Stimulated activated CD8-positive, alpha-beta memory T cell treated with anti-CD3 and anti-CD28 coated beads, Interleukin-15, amount 100 ng/mL, for 48 hours (primary cell): ENCODE data around the gene WNK4.

Experiments used
- DNase-seq, 2 donors: peaks; one replicate each; pipeline ENCODE4 v3.0.0-alpha.2; 2020; ENCODE audit warnings: low read depth in 2 of 2

The WNK4 gene

DNA sequence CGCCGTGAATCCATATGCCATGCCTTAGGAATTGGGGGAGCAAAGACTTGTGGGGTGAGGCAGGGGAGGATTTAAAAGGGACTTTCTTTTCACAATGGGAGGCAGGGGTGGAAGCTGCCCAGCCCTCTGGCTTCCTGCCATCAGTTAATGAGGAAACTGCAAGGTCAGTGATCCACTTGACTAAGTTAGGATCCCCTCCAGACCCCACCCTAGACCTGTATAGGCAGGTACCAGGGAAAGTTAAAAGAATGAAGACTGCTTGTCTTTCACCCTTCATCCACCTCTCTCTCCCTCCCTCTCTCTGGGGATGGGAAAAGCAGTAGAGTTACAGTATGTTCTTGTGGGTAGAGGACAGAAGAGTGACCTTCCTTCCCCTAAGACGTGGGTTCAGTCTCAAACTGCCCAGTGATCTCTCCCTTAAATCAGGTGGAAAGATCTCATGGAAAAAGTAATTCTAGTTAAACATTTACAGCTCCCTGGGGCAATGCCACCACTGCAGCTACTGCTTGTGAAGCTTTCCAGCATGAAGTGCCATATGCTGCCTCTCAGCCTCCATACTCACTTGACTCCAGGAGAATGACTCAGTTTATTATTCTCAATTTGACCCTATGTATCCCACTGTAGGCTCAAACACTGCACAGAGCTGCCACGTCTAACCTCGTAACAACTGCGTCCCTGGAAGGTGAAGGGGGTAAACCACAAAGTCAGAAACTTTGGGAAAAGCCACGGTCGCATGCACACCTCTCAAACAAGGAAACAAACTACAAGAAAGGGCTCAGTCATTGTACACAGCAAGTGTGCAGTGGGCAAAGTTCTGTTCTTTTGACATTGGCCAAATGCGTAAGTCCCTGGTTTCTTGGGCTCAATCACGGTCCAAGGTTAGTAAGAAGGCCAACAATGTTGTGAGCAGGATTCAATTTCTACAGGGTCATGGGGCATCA is 16.9 kb downstream of the WNK4 start:
- no peak for DNase-seq

DNA sequence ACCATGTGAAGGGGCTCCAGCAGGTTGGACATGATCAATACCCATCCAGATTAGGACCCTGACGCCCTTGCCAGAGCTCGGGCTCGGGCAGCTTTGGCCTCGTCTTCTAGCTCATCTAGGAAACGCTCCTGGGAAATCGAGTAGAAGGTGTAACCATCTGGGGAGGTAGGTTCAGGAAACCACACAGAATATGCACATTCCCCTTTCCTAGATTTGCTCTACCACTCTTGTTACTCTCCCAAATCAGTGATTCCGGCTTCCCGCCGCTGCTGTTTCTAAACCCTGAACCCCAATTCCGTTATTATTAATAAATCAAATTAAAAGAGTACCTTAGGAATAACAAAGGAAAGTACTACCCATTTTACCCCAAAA is 17.6 kb downstream of the WNK4 start:
- DNase-seq = no peak

DNA sequence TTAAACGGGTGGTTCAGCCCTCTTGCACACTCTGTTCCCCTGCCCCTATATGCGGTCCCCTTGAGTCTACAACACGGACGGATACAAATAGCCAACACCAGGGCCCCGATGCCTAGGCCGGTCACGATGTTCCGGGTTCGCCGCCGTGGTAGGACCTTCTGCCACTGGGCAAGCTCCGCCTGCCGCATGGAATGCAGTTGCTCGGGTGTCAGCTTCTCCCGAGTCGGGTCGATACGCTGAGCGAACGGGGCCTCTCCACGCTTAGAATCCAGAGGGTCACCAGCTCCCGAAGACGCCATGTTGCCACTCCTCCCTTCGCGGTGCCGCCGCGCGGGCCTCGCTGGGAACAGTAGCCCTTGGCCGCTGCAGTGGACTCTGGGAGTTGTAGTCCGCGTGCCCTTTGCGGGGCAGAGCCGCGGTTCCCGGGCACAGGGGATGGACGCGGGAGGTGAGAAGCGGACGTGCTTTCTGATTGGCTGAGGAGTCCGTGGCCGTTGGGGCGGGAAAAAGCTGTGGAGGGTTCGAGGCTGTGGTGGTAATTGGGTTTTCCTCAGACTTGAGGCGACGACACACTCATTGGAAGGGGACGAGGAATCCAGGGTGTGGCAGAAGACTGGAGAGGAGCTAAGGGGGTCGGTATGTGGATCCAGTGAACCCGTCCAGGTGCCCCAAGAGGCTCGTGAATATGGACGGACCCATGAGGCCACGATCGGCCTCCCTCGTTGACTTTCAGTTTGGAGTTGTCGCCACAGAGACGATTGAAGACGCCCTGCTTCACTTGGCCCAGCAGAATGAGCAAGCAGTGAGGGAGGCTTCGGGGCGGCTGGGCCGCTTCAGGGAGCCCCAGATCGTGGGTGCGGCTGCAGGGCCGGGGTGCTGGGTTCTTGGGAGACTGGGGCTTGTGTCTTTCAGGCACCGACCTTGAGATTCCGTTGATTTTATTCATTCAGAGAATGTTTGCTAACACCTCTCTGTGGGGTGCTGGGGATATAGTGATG is 18.3 kb downstream of the WNK4 start, which contains the start of the genes CNTD1 and COA3:
CNTD1 (plus strand) TSS at position 479 of the 998 bp plus-strand sequence; CDS start at position 686, 207 bp downstream.
COA3 (minus strand) TSS at position 322 of the 998 bp plus-strand sequence; CDS start at position 299, 23 bp downstream.
- peak; percentile 74 to 79 for DNase-seq

DNA sequence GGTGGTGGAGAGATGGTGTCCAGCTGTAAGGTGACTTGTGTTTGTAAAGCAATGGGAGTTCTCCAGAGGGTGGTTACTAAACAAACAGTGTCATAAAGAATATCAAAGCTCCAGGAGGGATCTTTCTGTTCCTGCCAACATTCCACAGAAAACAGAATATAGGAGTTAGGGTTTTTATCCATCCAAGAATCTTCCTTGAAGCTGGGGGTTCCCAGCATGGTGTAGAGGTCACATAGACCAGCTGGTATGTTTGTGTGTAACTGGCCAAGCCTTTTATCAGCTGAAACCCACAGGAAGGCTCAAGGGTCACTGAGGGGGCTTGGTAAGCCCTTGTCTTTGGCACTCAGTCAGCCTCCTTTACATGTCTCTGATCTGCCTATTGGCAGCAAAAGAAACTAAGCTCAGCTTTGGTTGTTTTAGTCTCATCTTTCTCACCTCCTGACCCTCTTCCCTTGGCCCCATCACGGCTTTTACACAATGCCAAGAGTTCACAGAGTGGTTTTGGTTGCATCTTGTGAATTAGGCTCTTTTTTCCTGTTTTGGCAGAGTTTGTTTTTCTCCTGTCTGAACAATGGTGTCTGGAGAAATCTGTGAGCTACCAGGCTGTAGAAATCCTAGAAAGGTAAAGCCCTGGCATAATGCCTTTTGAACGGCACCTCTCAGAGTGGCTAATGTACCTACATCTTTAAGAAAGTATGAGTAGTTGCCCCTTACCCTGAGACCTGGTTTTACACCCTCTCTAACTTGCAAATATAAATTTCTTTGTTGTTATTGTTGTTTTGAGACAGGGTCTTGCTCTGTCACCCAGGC is 22.9 kb downstream of the WNK4 start:
- DNase-seq = no peak

DNA sequence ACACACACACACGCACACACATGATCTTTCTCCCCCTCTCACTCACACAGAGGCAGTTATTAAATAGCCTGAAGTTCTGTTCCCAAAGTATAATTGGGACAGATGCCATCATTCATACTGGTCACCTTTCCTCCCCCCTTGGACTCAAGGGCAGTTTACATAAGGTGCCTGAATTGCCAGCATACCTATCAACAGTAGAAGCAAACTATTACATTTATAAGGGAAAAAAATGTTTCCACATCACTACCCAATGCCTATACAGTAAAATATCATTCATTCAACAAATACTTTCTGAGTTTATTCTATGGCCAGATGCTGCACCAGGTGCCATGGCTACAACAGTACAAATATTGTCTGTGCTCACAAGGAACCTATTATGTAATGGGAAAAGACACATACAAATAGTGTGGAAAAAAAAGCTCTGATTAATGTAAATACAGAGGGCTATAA is 24.5 kb downstream of the WNK4 start:
- no peak for DNase-seq

DNA sequence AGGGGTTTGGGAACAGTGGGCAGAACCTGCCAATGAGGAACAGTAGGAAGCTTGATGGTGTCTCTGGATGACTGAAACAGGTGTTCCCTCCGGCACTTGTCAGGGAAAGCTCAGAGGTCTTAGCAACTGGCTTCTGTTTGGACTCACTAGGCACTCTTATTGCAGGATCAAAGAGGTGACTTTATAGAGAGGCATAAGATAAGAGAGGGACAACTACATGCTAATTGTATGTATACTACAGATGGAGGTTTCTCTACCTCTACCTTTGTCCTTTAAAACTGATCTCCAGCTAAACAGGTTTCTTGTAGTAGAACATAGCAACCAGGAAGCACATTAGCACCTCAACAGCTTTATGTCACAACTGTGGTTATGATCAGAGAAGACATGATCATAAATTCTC is 25.8 kb downstream of the WNK4 start:
- DNase-seq = no peak

DNA sequence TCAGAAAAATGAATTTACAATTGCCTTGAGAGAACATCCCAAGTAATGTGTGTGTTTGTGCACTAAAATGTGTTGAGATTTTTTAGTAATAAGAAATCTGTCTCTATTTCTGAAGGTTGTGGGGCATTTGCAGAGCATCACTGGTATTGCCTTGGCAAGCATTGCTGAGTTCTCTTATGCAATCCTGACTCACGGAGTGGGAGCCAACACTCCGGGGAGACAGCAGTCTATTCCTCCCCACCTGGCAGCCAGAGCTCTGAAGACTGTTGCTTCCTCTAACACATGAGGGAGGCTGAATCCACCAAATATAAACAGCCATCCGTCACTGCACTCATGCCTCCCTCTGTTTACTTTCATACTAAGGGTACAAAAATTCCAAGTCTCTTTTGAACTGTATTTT is 28.8 kb downstream of the WNK4 start:
- DNase-seq = no peak

DNA sequence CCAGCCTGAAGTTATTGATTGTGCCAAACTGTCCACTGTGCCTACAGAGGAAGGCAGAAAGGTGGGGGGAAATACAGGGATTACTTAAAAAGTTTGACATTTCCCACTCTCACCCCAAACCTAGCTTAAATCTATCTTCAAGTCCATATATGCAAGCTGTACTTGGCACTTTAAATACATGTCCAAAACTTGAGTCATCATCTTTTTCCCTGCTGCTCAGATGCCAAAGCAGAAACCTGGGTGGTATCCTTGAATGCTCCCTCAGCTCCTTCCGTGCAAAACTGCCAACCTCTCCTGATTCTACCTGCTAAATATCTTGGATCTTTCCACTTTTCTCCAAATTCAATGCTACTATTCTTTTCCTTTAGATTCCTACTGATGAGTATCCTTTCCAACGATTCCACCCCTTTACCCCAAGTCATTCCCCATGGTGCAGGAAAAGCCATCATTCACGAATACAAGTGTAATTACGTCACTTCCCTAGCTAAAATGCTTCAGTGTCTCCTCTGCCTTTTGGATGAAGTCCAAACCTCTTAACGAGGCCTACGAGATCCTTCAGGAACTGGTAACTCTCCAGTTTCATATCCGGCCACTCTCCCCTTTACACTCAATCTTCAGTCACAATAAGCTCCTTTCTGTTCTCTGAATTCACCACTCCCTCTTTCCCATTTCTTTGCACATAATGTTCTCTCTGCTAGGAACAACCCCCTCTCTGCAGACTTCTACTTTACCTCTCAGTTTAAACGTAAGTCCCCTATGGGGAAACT is 34.4 kb downstream of the WNK4 start:
- no peak for DNase-seq

DNA sequence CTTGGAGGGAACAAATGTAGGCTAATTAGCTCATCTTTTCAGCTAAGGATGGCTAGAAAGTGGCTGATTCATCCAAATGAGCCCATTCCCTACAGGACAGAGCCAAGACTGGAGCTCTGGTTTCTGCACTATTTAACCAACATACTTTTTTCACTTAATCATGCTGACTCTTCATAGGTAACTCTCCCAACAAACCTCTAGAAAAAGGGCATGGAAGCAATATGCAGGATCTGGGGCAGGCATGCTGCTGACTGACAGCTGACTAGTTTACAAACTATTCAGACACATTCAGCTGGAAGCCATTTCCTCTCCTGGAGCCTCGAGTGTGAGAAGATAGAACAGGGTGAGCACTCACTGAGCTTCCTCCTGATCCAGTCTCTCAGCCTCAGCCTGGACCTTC is 37.5 kb downstream of the WNK4 start:
- DNase-seq = no peak

DNA sequence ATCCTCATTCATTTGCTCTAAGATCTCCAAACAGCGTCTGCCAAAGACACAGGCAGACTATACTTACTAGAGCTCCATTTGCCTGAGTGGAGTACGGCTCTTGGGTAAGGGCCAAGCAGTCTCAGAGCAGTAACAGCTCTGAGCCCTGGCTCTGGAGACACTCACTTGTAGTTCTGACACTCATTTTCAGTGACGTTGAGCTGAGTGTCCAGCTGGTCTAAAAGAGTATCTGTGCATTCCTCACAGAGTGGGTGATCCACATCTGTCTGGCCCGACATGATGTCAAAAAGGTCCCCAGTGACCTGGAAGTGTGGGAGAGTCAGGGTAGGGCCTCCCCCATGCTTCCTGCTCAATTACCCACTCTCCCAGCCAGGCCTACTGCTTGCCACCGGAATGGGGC is 38.0 kb downstream of the WNK4 start:
- DNase-seq = no peak

DNA sequence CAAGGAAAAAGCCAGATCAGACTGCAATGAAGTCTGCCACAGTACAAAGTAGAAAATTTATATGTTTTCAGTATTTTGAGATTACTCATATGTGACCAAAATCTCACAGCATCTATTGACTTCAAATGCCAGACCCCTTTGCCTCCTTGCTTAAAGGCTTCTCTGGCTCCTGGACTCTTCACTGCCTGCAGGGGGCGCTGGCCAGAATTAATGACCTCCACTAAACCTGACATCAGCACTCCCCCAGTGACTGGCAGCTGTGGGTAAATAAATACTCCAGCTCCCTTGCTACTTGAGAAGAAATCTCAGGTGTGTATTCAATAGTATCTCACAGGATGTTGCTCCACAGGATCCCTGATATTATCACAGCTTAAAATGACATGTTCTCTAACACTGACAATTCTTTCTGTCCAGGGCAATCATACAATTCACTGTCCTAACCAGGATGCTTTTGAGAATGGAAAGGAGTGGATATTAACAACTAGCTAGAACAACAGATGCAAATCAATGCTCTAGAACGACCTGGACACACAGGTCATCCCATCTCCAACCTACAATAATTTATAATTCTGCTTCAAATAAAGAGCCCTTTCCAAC is 39.6 kb downstream of the WNK4 start:
- peak; percentile 44 to 47 for DNase-seq

DNA sequence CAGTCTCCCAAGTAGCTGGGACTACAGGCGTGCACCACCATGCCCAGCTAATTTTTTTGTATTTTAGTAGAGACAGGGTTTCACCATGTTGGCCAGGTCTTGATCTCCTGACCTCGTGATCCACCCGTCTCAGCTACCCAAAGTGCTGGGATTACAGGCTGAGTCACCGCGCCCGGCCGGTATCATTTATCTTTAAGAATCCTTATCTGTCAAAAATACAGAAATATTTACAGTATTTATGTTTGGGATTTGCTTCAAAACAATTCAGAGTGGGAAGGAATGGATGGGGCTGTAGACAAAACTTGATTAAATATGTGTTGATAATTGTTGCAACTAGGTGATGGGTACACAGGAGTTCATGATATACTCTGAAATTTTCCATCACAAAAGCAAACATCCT is 40.8 kb downstream of the WNK4 start:
- no peak for DNase-seq

DNA sequence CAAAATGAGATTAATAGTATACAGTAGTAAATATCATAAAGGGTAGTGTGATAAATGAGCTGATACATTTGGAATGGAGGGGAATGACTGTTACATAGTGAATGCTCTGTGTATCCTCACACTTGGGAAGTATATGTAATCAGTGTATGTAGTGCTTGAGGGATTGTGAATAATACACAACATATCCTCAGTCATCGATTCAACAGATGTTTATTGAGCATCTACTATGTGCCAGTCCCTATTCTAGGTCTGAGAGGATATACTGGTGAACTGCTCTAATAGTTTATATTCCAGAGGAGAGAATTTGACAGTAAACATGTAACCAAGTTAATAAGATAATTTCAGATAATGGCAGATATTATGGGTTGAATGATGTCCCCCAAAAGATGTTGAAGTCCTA is 47.1 kb downstream of the WNK4 start:
- DNase-seq = no peak

DNA sequence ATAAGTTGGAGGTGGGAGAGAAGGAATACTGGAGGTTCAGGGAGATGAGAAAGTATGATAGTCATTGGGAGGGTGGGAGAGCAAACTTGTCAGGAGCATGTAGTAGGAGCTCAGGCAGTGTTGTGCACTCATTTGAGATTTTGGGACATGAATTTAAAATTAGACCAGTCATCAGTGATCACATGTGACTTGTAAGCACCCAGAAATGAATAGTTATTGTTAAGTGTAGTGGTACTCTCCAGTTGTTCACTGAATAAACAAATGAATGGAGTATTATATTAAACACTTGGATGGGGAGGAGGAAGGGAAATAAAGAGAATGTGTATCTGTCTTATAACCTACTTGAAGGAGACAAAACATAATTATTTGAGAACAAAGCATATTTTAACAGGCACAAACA is 50.6 kb downstream of the WNK4 start:
- DNase-seq = no peak

DNA sequence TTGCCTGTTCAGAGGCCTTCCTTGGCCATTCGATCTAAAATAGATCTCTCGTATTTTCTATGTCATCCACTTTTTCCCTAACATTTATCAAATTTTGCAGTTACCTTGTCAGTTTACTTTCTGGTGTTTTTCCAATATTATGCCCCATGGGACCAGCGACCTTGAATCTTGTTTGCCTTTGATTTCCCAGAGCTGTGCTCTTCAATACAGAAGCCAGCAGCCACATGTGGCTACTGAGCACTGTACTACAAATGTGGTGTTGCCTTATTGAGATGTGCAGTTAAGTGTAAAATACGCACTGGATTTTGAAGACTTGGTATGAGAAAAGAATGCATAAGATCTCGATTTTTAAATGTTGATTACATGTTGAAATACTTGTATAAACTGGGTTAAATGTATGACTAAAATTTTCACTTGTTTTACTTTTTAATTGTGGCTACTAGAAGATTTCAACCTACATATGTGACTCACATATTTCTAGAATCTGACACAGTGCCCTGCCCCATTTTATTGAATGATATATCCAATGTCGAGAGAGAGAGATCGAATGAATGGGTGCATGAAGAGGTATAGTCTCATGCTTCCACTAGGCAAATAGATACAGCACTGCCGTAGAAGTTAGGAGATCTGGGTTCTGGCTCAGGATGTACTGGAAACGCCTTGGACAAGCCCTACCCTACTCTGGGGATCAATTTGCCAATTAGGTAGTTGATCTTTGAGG is 52.0 kb downstream of the WNK4 start:
- DNase-seq = no peak

DNA sequence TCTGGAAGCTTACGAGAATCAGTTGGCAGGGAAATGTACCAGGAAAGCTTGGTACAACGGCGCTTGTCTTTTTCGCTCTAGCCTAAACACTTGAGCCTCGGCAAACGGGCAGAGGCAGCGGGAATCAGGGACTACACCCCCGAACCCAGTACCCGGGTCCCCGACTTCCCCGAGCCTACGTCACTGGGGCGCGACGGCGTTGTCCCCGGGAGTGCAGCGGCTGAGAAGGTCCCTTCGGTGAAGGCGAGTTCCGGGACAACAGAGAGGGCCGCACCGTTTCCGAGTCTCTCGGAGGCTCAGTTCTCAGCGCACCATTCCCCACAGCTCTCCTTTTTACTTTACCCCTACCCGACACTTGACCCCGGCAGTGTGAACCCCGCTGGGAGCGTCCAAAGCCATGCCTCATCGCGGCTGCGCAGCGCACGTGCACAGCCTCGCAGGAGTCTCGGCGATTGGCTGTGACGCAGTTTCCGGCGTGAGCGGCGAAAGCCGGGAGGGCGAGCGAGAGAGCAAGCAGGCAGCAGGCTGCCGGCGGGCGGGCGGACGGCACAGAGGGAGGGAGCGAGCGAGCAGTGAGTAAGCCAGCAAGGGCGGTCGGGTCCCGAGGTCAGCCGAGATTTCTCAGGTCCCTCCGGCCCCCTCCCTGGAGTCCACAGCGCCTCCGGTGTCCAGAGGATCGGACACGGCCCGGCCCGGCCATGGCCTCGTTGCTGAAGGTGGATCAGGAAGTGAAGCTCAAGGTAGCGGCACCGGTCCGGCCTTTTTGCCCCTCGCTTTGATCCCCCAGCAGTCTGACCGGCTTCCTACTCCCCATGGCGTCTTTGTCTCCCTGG is 52.7 kb downstream of the WNK4 start, which contains the start of gene PSME3:
PSME3 (plus strand) TSS at position 464 of the 833 bp plus-strand sequence; CDS start at position 699, 235 bp downstream.
- peak; percentile 85 to 88 for DNase-seq

DNA sequence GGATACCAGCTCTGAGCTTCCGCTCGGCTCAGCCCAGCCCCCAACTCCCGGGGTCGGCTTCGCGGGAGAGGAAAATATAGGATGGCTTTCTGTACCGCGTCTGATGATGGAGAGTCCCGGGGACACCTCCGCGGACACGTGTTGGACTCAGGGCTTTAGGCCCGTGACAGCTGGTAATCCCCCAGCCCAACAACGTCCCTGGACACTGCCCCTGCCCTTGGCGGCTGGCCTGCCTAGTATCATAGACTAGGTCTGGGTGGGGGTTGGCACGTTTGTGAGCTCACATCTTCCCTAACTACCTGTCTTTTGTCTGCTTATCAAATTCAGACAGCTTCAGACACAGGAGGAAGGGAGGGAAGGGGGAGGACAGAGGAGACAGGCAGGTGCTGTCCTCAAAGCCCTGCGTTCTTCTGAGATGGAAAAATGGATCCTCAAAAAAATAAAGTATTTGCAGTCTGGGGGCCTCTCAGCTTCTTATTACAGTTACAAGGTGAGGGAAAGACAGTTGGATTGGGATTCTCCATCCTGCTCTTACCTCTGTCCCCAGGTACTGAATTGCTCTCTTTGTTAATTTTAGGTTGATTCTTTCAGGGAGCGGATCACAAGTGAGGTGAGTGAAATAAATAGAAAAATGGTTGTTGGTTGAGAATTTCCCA is 53.5 kb downstream of the WNK4 start:
- DNase-seq = no peak

DNA sequence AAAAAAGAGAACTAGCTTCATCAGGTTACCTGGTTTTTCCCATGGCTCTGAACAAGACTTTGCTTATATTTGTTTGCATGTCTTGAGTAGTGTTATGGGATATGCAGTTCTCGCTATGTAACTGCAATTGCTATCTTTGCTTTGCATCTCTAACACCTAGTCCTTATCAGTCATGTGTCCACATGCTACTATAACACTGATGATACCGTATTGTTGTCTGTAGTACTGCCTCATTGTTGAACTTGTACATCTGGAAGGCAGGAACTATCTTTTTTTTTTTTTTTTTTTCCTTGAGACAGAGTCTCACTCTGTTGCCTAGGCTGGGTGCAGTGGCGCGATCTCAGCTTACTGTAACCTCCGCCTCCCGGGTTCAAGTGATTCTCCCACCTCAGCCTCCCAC is 55.3 kb downstream of the WNK4 start:
- DNase-seq = no peak
